GM12878 (cell line): ENCODE results near the gene RAP1A. TPM values are rescaled to one million over a fixed set of nuclear protein-coding genes. Genes with fewer than 3 reads are reported as not detected.

Experiments used
- ATAC-seq: fragments of 200-7000 bp; cut with Tn5 transposase; 3 replicates; pipeline ENCODE4 v1.9.1; 2020; ENCODE audit warnings: mild to moderate bottlenecking, moderate library complexity
- BruUV-seq: library from RNA; stranded (reverse); fragments of 400-500 nt; replicated peaks from 2 replicates; lab custom pipeline; 2021; lab: Mats Ljungman, UMichigan
- CTCF ChIA-PET: fragments of 300-600 bp; sonication (Branson Sonifier 250); formaldehyde crosslinking; extraction: SDS; loops from one replicate; lab custom pipeline; 2021; ENCODE audit warnings: inconsistent platforms; lab: Yijun Ruan, JAX
- POLR2A ChIA-PET: fragments of 350-600 bp; formaldehyde crosslinking; extraction: SDS; loops from one replicate; lab custom pipeline; 2021; ENCODE audit warnings: inconsistent platforms; lab: Charles Lee
- RAD21 ChIA-PET: fragments of 300-600 bp; sonication (Branson Sonifier 250); formaldehyde crosslinking; loops from one replicate; lab custom pipeline; 2023; ENCODE audit warnings: antibody characterized with exemption; ENCODE audit not compliant: unreplicated experiment; lab: Charles Lee
- SMC1A ChIA-PET: fragments of 300-600 bp; sonication (Branson Sonifier 250); formaldehyde crosslinking; loops from one replicate; lab custom pipeline; 2023; ENCODE audit not compliant: unreplicated experiment, uncharacterized antibody; lab: Charles Lee
- DNase-seq: peaks from one replicate; pipeline ENCODE4 v3.0.0-alpha.2; 2011; ENCODE audit warnings: low read depth, low spot score
- FAIRE-seq: peaks from 3 replicates; lab custom pipeline; 2011; peaks lifted over from hg19 to GRCh38; lab: Jason Lieb, UNC
- H2AFZ ChIP-seq: 2 replicates; pipeline ENCODE4 v1.6.0; 2011; ENCODE audit warnings: low read depth, low read length, control low read depth; ENCODE audit not compliant: control insufficient read depth
- H3K27ac ChIP-seq: 2 replicates; pipeline ENCODE4 v1.5.1; 2011; ENCODE audit warnings: control low read depth; ENCODE audit not compliant: control insufficient read depth, insufficient read depth
- H3K27me3 ChIP-seq, 2 experiments: replicated peaks in 1 of 2; 2 replicates each; pipeline versions ENCODE4 v1.6.0 to v1.6.1; 2011; ENCODE audit warnings: low read length in 1 of 2; ENCODE audit not compliant: control insufficient read depth in 2 of 2, insufficient read depth in 2 of 2
- H3K36me3 ChIP-seq, 2 experiments: 2 replicates each; pipeline ENCODE4 v1.5.1; 2011; ENCODE audit warnings: low read length in 1 of 2; ENCODE audit not compliant: control insufficient read depth in 2 of 2, insufficient read depth in 2 of 2
- H3K4me1 ChIP-seq: 2 replicates; pipeline ENCODE4 v1.6.1; 2011; ENCODE audit warnings: mild to moderate bottlenecking, low read length, moderate library complexity, mixed read lengths; ENCODE audit not compliant: control insufficient read depth, insufficient read depth
- H3K4me2 ChIP-seq: 2 replicates; pipeline ENCODE4 v1.6.0; 2011; ENCODE audit warnings: control low read depth; ENCODE audit not compliant: control insufficient read depth, insufficient read depth
- H3K4me3 ChIP-seq: fragments of 200-600 bp; sonication (generic); 2 replicates; pipeline ENCODE4 v1.5.1; 2016
- H3K79me2 ChIP-seq: 2 replicates; pipeline ENCODE4 v1.6.0; 2011; ENCODE audit warnings: low read length; ENCODE audit not compliant: control insufficient read depth, insufficient read depth
- H3K9ac ChIP-seq: 2 replicates; pipeline ENCODE4 v1.8.0; 2011; ENCODE audit warnings: low read length, control low read depth, mixed read lengths; ENCODE audit not compliant: control insufficient read depth, insufficient read depth
- H3K9me3 ChIP-seq: replicated peaks from 3 replicates; pipeline ENCODE4 v1.5.1; 2011; ENCODE audit warnings: mild to moderate bottlenecking, low read length; ENCODE audit not compliant: control insufficient read depth, insufficient read depth
- H4K20me1 ChIP-seq: 2 replicates; pipeline ENCODE4 v1.6.0; 2011; ENCODE audit not compliant: control insufficient read depth, insufficient read depth
- ASH2L ChIP-seq: fragments of 300-600, 200-600 bp; sonication (generic); IDR thresholded peaks from 2 replicates; pipeline ENCODE4 v1.6.1; 2017; ENCODE audit warnings: low read depth, mild to moderate bottlenecking, borderline replicate concordance
- E2F4 ChIP-seq: IDR thresholded peaks from 2 replicates; pipeline ENCODE4 v1.6.1; 2012; ENCODE audit warnings: low read depth, low read length, improper control_type of control experiment
- FOXM1 ChIP-seq: IDR thresholded peaks from 2 replicates; pipeline ENCODE4 v1.6.1; 2012; ENCODE audit warnings: low read depth, mild to moderate bottlenecking, inconsistent platforms, low read length, moderate library complexity
- IKZF1 ChIP-seq: fragments of 450-650 bp; conservative IDR thresholded peaks from 2 replicates; pipeline ENCODE4 v1.6.1; 2017; ENCODE audit warnings: antibody characterized with exemption, mild to moderate bottlenecking
- PML ChIP-seq: IDR thresholded peaks from 2 replicates; pipeline ENCODE4 v1.6.1; 2012; ENCODE audit warnings: low read length, inconsistent platforms
- RB1 ChIP-seq: fragments of 450-650 bp; formaldehyde crosslinking; IDR thresholded peaks from 2 replicates; pipeline ENCODE4 v1.6.1; 2017; ENCODE audit warnings: mild to moderate bottlenecking, borderline replicate concordance
- TARDBP ChIP-seq: IDR thresholded peaks from 2 replicates; pipeline ENCODE4 v1.6.1; 2016; ENCODE audit warnings: borderline replicate concordance
- TCF3 ChIP-seq: IDR thresholded peaks from 2 replicates; pipeline ENCODE4 v1.6.1; 2012; ENCODE audit warnings: low read depth, mild to moderate bottlenecking, low read length, borderline replicate concordance; ENCODE audit not compliant: insufficient read depth
- YBX1 ChIP-seq: fragments of 450-650 bp; IDR thresholded peaks from 2 replicates; pipeline ENCODE4 v1.6.1; 2016; ENCODE audit warnings: antibody characterized with exemption
- ZNF592 ChIP-seq: fragments of 450-650 bp; IDR thresholded peaks from 2 replicates; pipeline ENCODE4 v1.6.1; 2017; ENCODE audit warnings: mild to moderate bottlenecking, moderate library complexity
- WGBS: methylation state at CpG from one replicate; pipeline ENCODE4 v1.1.6; 2016; ENCODE audit warnings: low lambda C conversion rate; ENCODE audit not compliant: insufficient replicate concordance, insufficient coverage; ENCODE audit errors: missing lambda C conversion rate; 5-methylcytosine and 5-hydroxymethylcytosine counted together
- in situ Hi-C: fragments of 300-500 bp; cut with MboI; formaldehyde crosslinking; loops from 9 replicates; pipeline ENCODE4 v1.14.3; 2018; ENCODE audit warnings: mixed read lengths
- intact Hi-C: fragments of 100-400 bp; cut with micrococcal nuclease; formaldehyde crosslinking; loops from one replicate; pipeline ENCODE4 v1.14.2; 2022; ENCODE audit not compliant: unreplicated experiment
- polyA plus RNA-seq, 11 experiments: library from polyadenylated mRNA; depleted of rRNA in 4 of 11; unstranded in 6 of 11; stranded (reverse) in 5 of 11; fragments of >200 nt; fragmentation: Nextera tagmentation in 4 of 11; fragmentation: Illumina TruSeq in 1 of 11; extraction: Ambion mirVana in 4 of 11; extraction: Trizol in 1 of 11; gene quantifications; 1 replicate in 1 of 11; 2 replicates in 10 of 11; pipeline versions ENCODE4 v1.2.1 to v1.2.3, GENCODE V29; 2011 to 2016; ENCODE audit warnings: inconsistent platforms in 2 of 11, missing spikeins in 2 of 11, low read depth in 1 of 11
- total RNA-seq, 4 experiments: library from RNA; depleted of rRNA in 3 of 4; stranded (reverse); fragments of >200 nt in 3 of 4; fragmentation: Illumina TruSeq in 1 of 4; extraction: Trizol in 1 of 4; gene quantifications; 2 replicates each; pipeline versions ENCODE4 v1.2.1 to v1.2.3, GENCODE V29; 2013 to 2021

RAP1A gene
- total and polyA plus RNA-seq, 10 of the 15 experiments (the other 5 are each of a cell fraction or from before 2014, with no cell fraction given) = 38.4 to 213 (median 86.0) TPM

- TF ChIP-seq IKZF1 (no peak), TCF3 (no peak), E2F4 (no peak), ASH2L (no peak), TARDBP (no peak)
- no peaks in the 10 kb centered on the region for H3K79me2 ChIP-seq
- H3K27ac ChIP-seq = no peak overlapping the region
- H3K36me3 ChIP-seq = no peaks in the 10 kb centered on the region
- H3K9me3 ChIP-seq = no peaks in the 10 kb centered on the region
- intact Hi-C loops (no loop called here), in situ Hi-C loops (no loop called here)
- no TSS peak for BruUV-seq
- H3K27me3 ChIP-seq = peaks cover 0 to 2% of the 10 kb centered on the region in 2 experiments; a peak in 2 of 4 replicates
- ATAC-seq = no peak
- no peak overlapping the region for H3K4me3 ChIP-seq
- H4K20me1 ChIP-seq = no peaks in the 10 kb centered on the region; the same call in 1 of the 2 replicates
- H2AFZ ChIP-seq = no peak overlapping the region
- ChIA-PET SMC1A (interaction anchor here (1.0 to 3.2 kb wide), 2 partner anchors 20 to 252 kb away, joined by 4 to 12 read pairs; no protein-coding TSS in a partner anchor), CTCF (interaction anchor here (1.4 kb wide), 1 partner anchor 20 kb away, joined by 6 read pairs; no protein-coding TSS in a partner anchor), POLR2A (interaction anchor here (2.1 kb wide), 1 partner anchor 9 kb away, joined by 4 read pairs; no protein-coding TSS in a partner anchor), RAD21 (interaction anchor here (0.8 to 1.2 kb wide), 2 partner anchors 21 to 256 kb away, joined by 3 to 4 read pairs; no protein-coding TSS in a partner anchor)
- no peak overlapping the region for H3K9ac ChIP-seq
- no peak overlapping the region for H3K4me2 ChIP-seq
- no peak for FAIRE-seq
- 75% methylated on average over 4 of the region's 5 CpGs for WGBS
- no peak for DNase-seq
- peaks cover 6% of the 10 kb centered on the region; the same call in 1 of the 2 replicates for H3K4me1 ChIP-seq
Observed at GRCh38 chr1:111733992-111734341, 114.4 kb downstream of the RAP1A start.

- H3K4me2 ChIP-seq = no peak overlapping the region
- DNase-seq (no peak), FAIRE-seq (no peak), ATAC-seq (no peak)
- RAD21 ChIA-PET = interaction anchor here (0.8 kb wide), 1 partner anchor 20 kb away, joined by 4 read pairs; no protein-coding TSS in a partner anchor
- peaks cover 6% of the 10 kb centered on the region for H3K4me1 ChIP-seq
- in situ Hi-C loops (no loop called here), intact Hi-C loops (no loop called here)
- SMC1A ChIA-PET = interaction anchor here (1.0 to 3.2 kb wide), 3 partner anchors 20 to 252 kb away, joined by 3 to 12 read pairs (median 4); no protein-coding TSS in a partner anchor
- no peaks in the 10 kb centered on the region for H3K79me2 ChIP-seq
- peaks cover 0 to 2% of the 10 kb centered on the region in 2 experiments; a peak in 2 of 4 replicates for H3K27me3 ChIP-seq
- POLR2A ChIA-PET = interaction anchor here (2.1 kb wide), 1 partner anchor 9 kb away, joined by 4 read pairs; no protein-coding TSS in a partner anchor
- H3K4me3 ChIP-seq = no peak overlapping the region
- no peak overlapping the region for H2AFZ ChIP-seq
- H3K36me3 ChIP-seq = no peaks in the 10 kb centered on the region
- no peaks in the 10 kb centered on the region; the same call in 1 of the 2 replicates for H4K20me1 ChIP-seq
- CTCF ChIA-PET = interaction anchor here (1.4 kb wide), 1 partner anchor 20 kb away, joined by 6 read pairs; no protein-coding TSS in a partner anchor
- no peaks in the 10 kb centered on the region for H3K9me3 ChIP-seq
- BruUV-seq = no TSS peak
- H3K27ac ChIP-seq = no peak overlapping the region
- no peak overlapping the region for H3K9ac ChIP-seq
- 90% methylated on average over 3 of the region's 3 CpGs for WGBS
- no peak for TF ChIP-seq PML
- no peak for TF ChIP-seq RB1
- no peak for TF ChIP-seq YBX1
- no peak for TF ChIP-seq ZNF592
- TF ChIP-seq FOXM1 = no peak
Observed at GRCh38 chr1:111734426-111734825, 114.8 kb downstream of the RAP1A start.
